NT2/D1 (cell line): Measurements from ENCODE around the gene FAM241A.

Experiments used
- SUZ12 ChIP-seq: IDR thresholded peaks from 2 replicates; pipeline ENCODE4 v1.6.1; 2011; ENCODE audit not compliant: insufficient read length, insufficient read depth; ENCODE audit errors: extremely low read depth
- ZNF274 ChIP-seq: IDR thresholded peaks from 2 replicates; pipeline ENCODE4 v1.6.1; 2011; ENCODE audit warnings: mild to moderate bottlenecking, low read depth, low read length

GRCh38 chr4:112213856-112214255, 68.6 kb downstream of the FAM241A start:
- TF ChIP-seq SUZ12 = no peak
- TF ChIP-seq ZNF274 = no peak
